Spleen (tissue), 11 donors: ENCODE measurements around the gene ITGB6. TPM values are rescaled to one million over a fixed set of nuclear protein-coding genes. Genes with fewer than 3 reads are reported as not detected.

Experiments
- DNase-seq: peaks from one replicate; pipeline ENCODE4 v3.0.0-alpha.2; 2020
- H3K27ac ChIP-seq, 8 donors: fragments of 200-600 bp; sonication (generic) in 7 of 8; 1 replicate in 4 of 8; 2 replicates in 4 of 8; pipeline versions ENCODE4 v1.5.0 to v1.8.0; 2016 to 2021; ENCODE audit warnings: inconsistent platforms in 4 of 8, mild to moderate bottlenecking in 4 of 8, moderate library complexity in 1 of 8
- H3K27me3 ChIP-seq, 7 donors: fragments of 200-600 bp; sonication (generic) in 6 of 7; replicated peaks in 1 of 7; 1 replicate in 4 of 7; 2 replicates in 3 of 7; pipeline versions ENCODE4 v1.5.0 to v1.8.0; 2016 to 2021; ENCODE audit warnings: inconsistent platforms in 3 of 7, mild to moderate bottlenecking in 1 of 7
- H3K36me3 ChIP-seq, 6 donors: fragments of 200-600 bp; sonication (generic) in 5 of 6; 1 replicate in 4 of 6; 2 replicates in 2 of 6; pipeline versions ENCODE4 v1.5.0 to v1.8.0; 2016 to 2021; ENCODE audit warnings: inconsistent platforms in 2 of 6
- H3K4me1 ChIP-seq, 6 donors: fragments of 200-600 bp; sonication (generic) in 5 of 6; 1 replicate in 3 of 6; 2 replicates in 3 of 6; pipeline versions ENCODE4 v1.5.0 to v1.8.0; 2016 to 2021; ENCODE audit warnings: inconsistent platforms in 3 of 6
- H3K4me3 ChIP-seq, 8 donors: fragments of 200-600 bp; sonication (generic) in 7 of 8; 1 replicate in 4 of 8; 2 replicates in 4 of 8; pipeline versions ENCODE4 v1.5.0 to v1.8.0; 2016 to 2021; ENCODE audit warnings: inconsistent platforms in 4 of 8, mild to moderate bottlenecking in 4 of 8, moderate library complexity in 2 of 8
- H3K9me3 ChIP-seq, 8 donors: fragments of 200-600 bp; sonication (generic) in 7 of 8; 1 replicate in 4 of 8; 2 replicates in 4 of 8; pipeline versions ENCODE4 v1.5.0 to v1.8.0; 2016 to 2021; ENCODE audit warnings: inconsistent platforms in 4 of 8
- CTCF ChIP-seq, 11 experiments: fragments of 200-600 bp in 7 of 11; fragments of 450-650 bp in 4 of 11; sonication (generic) in 4 of 11; IDR thresholded peaks in 8 of 11; conservative IDR thresholded peaks in 3 of 11; 1 replicate in 7 of 11; 2 replicates in 4 of 11; pipeline versions ENCODE4 v1.4.0 to v1.8.0; 2016 to 2021; ENCODE audit warnings: antibody characterized with exemption in 11 of 11, inconsistent platforms in 4 of 11, mild to moderate bottlenecking in 1 of 11
- POLR2A ChIP-seq, 3 donors: fragments of 450-650 bp; IDR thresholded peaks; one replicate each; pipeline ENCODE4 v1.5.1; 2017; ENCODE audit warnings: antibody characterized with exemption in 3 of 3, mild to moderate bottlenecking in 1 of 3
- POLR2AphosphoS5 ChIP-seq, 3 donors: sonication (generic); formaldehyde crosslinking; IDR thresholded peaks; one replicate each; pipeline ENCODE4 v1.5.1; 2017; ENCODE audit warnings: antibody characterized with exemption in 3 of 3
- WGBS, 5 donors: extraction: QIAGEN DNeasy Blood & Tissue Kit in 3 of 5; methylation state at CpG; one replicate each; pipeline versions ENCODE4 v1.1.5 to v1.1.7; 2013 to 2018; 5-methylcytosine and 5-hydroxymethylcytosine counted together
- intact Hi-C: fragments of 100-400 bp; cut with DNase I; formaldehyde crosslinking; loops from one replicate; pipeline ENCODE4 v1.15.0; 2023; ENCODE audit warnings: low total_unique reads
- polyA plus RNA-seq, 3 donors: library from polyadenylated mRNA; stranded (reverse); fragments of 200-250 nt; gene quantifications; one replicate each; pipeline ENCODE4 v1.2.1, GENCODE V29; 2013
- total RNA-seq, 7 donors: library from RNA; depleted of rRNA in 3 of 7; stranded (reverse); fragments of >200 nt in 3 of 7; fragmentation: NEBNext Ultra II Directional in 4 of 7; extraction: Animal tissue kit (Norgen Biotek cat#: 25700) in 4 of 7; gene quantifications; one replicate each; pipeline versions ENCODE4 v1.1.0 to v1.2.1, GENCODE V29; 2016 to 2021
- donor health status: healthy with polysubstance abuse.
- donor health status: DM: no; HTN: no; CAD: no; lungs with moderate emphysema.
- donor health status: DM: no; HTN: no; CAD: no.
- donor health status: Bipolar disorder and iron deficiency.
- donor health status: healthy.
- donor health status: DM: no; HTN: no; CAD: no.
- donor health status: DM: yes; HTN: yes; CAD: no.

ITGB6 gene
- total and polyA plus RNA-seq, 10 donors = 0.02 TPM; not detected in 9

- no peaks in the 10 kb centered on the region for H3K36me3 ChIP-seq
- WGBS, 5 donors = 79 to 95% (median 87%) methylated on average over 5 of the region's 5 CpGs
- intact Hi-C loops = loop anchor here (10.0 kb wide), 1 partner anchor 749 kb away; no protein-coding TSS in a partner anchor
- no peak overlapping the region for H3K4me3 ChIP-seq
- H3K27me3 ChIP-seq = no peaks in the 10 kb centered on the region
- H3K4me1 ChIP-seq = peaks cover 0 to 13% (median 0%) of the 10 kb centered on the region in 6 donors
- no peaks in the 10 kb centered on the region for H3K9me3 ChIP-seq
- no peak for DNase-seq
- no peak overlapping the region for H3K27ac ChIP-seq
- no peak for TF ChIP-seq POLR2A (IDR thresholded peaks at IDR 0.05)
- TF ChIP-seq CTCF (IDR thresholded peaks at IDR 0.05 in 8 of 11, conservative IDR thresholded peaks at IDR 0.05 in 3 of 11) = no peak
- TF ChIP-seq POLR2AphosphoS5 (IDR thresholded peaks at IDR 0.05) = no peak
Measured at GRCh38 chr2:160245614-160246155, 45.6 kb upstream of the ITGB6 start.

- no peak for DNase-seq
- 63 to 86% (median 76%) methylated on average over 3 of the region's 3 CpGs for WGBS, 5 donors
- peaks cover 0 to 13% (median 0%) of the 10 kb centered on the region in 6 donors for H3K4me1 ChIP-seq
- TF ChIP-seq CTCF (IDR thresholded peaks at IDR 0.05 in 8 of 11, conservative IDR thresholded peaks at IDR 0.05 in 3 of 11) (no peak), POLR2A (IDR thresholded peaks at IDR 0.05) (no peak)
- H3K36me3 ChIP-seq = no peaks in the 10 kb centered on the region
- H3K27ac ChIP-seq = no peak overlapping the region
- H3K9me3 ChIP-seq = no peaks in the 10 kb centered on the region
- no peak overlapping the region for H3K4me3 ChIP-seq
- no peaks in the 10 kb centered on the region for H3K27me3 ChIP-seq
- intact Hi-C loops = loop anchor here (10.0 kb wide), 1 partner anchor 752 kb away; no protein-coding TSS in a partner anchor
Measured at GRCh38 chr2:160242893-160243564, 43.0 kb upstream of the ITGB6 start.

- intact Hi-C loops = loop anchor here (10.0 kb wide), 1 partner anchor 753 kb away; no protein-coding TSS in a partner anchor
Measured at GRCh38 chr2:160241251-160242137, 41.4 kb upstream of the ITGB6 start.

More at GRCh38 chr2:160241251-160242137, 41.4 kb upstream of the ITGB6 start:
- TF ChIP-seq POLR2A (IDR thresholded peaks at IDR 0.05) = no peak
- TF ChIP-seq CTCF (IDR thresholded peaks at IDR 0.05 in 8 of 11, conservative IDR thresholded peaks at IDR 0.05 in 3 of 11) = no peak
- TF ChIP-seq POLR2AphosphoS5 (IDR thresholded peaks at IDR 0.05) = no peak
- Histone ChIP-seq H3K9me3 (no peaks in the 10 kb centered on the region), H3K4me3 (no peak overlapping the region), H3K27ac (no peak overlapping the region), H3K36me3 (no peaks in the 10 kb centered on the region), H3K27me3 (no peaks in the 10 kb centered on the region), H3K4me1 (peaks cover 0 to 13% (median 0%) of the 10 kb centered on the region in 6 donors)
- no peak for DNase-seq
- 64 to 75% (median 66%) methylated on average over 4 of the region's 4 CpGs for WGBS, 5 donors
